K562 (cell line): Measurements from ENCODE around the gene EXOC6.

ENCODE experiments used
- ARHGAP35 ChIP-seq: fragments of 450-650 bp; IDR thresholded peaks from 2 replicates; pipeline ENCODE4 v1.6.1; 2018; ENCODE audit not compliant: partially characterized antibody
- CBFA2T2 ChIP-seq: fragments of 450-650 bp; conservative IDR thresholded peaks from 2 replicates; pipeline ENCODE4 v1.6.1; 2017; ENCODE audit warnings: mild to moderate bottlenecking
- MCM2 ChIP-seq: fragments of 450-650 bp; IDR thresholded peaks from 2 replicates; pipeline ENCODE4 v1.6.1; 2017; ENCODE audit warnings: low read depth, mild to moderate bottlenecking
- MEIS2 ChIP-seq: fragments of 450-650 bp; IDR thresholded peaks from 2 replicates; pipeline ENCODE4 v1.6.1; 2014; ENCODE audit warnings: mild to moderate bottlenecking; ENCODE audit not compliant: partially characterized antibody
- MXI1 ChIP-seq: IDR thresholded peaks from 2 replicates; pipeline ENCODE4 v1.6.1; 2011; ENCODE audit warnings: low read depth, mild to moderate bottlenecking, improper control_type of control experiment, low read length
- POLR2A ChIP-seq: fragments of 450-650 bp; conservative IDR thresholded peaks from 2 replicates; pipeline ENCODE4 v1.6.1; 2016
- SPI1 ChIP-seq: IDR thresholded peaks from 2 replicates; pipeline ENCODE4 v1.6.1; 2011; ENCODE audit warnings: low read depth, low read length, control low read depth, borderline replicate concordance
- XRCC5 ChIP-seq: fragments of 200-400 bp; formaldehyde crosslinking; IDR thresholded peaks from 2 replicates; pipeline ENCODE4 v1.6.1; 2017; ENCODE audit warnings: low read depth, mild to moderate bottlenecking, low read length
- ZNF282 ChIP-seq: sonication (generic); formaldehyde crosslinking; IDR thresholded peaks from 2 replicates; pipeline ENCODE4 v1.8.1; 2023; ENCODE audit warnings: missing genetic modification reagents
- TF ChIP-seq, protein P1 (sequence below), 3 experiments: IDR thresholded peaks in 2 of 3; conservative IDR thresholded peaks in 1 of 3; 2 replicates each; pipeline ENCODE4 v1.5.1; 2011 to 2012; ENCODE audit warnings: low read length in 3 of 3, mild to moderate bottlenecking in 3 of 3, control low read depth in 2 of 3, improper control_type of control experiment in 1 of 3, inconsistent platforms in 1 of 3, low read depth in 1 of 3, mixed read lengths in 1 of 3, moderate library complexity in 1 of 3; ENCODE audit not compliant: insufficient read depth in 2 of 3
- TF ChIP-seq, protein P2 (sequence below): sonication (generic); formaldehyde crosslinking; IDR thresholded peaks from 2 replicates; pipeline ENCODE4 v1.8.1; 2022; ENCODE audit warnings: missing genetic modification reagents
- TF ChIP-seq, protein P3 (sequence below): fragments of 450-650 bp; formaldehyde crosslinking; IDR thresholded peaks from 2 replicates; pipeline ENCODE4 v1.4.0; 2022; ENCODE audit warnings: missing genetic modification characterization
- TF ChIP-seq, protein P4 (sequence below): fragments of 250-450 bp; sonication (Bioruptor Pico); IDR thresholded peaks from 2 replicates; pipeline ENCODE4 v1.4.0; 2020; ENCODE audit warnings: borderline replicate concordance

DNA sequence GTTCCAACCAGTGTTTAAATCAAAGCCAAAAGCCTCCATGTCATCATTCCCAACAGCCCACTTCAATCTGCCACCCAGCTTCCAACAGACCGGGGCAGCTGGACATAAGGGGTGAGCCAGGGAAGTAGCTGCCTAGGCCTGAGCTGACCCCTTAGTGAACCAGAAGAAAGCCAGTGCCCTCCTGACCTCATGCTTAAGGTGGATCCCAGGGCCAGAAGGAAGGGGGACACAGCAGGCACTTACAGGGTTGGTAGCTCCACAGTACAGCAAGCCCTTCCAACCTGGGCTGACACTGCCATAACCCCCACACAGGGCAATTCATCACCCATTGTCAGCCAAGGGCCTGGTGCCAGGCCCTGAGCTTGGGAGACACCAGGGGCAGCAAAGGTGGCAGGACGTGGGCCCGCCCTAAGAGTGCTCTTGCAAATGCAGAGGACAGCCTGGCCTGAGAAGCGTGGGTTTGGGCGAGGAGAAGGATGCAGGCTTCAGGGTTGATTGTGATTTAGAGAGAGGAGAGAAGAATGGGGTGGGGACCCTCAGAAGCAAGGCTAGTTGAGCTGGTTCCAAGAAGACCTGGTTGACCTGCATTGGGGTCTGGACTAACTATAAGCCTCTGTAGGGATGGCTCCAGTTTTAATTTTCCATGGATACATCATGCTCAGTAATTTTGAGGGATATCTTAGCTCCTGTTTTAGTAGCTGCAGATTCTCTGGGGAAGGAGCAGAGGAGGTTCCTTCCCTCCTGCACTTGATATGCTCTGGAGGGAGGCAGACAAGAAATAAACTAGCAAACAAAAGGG is 222.3 kb downstream of the EXOC6 start:
- TF ChIP-seq, protein P1, sequence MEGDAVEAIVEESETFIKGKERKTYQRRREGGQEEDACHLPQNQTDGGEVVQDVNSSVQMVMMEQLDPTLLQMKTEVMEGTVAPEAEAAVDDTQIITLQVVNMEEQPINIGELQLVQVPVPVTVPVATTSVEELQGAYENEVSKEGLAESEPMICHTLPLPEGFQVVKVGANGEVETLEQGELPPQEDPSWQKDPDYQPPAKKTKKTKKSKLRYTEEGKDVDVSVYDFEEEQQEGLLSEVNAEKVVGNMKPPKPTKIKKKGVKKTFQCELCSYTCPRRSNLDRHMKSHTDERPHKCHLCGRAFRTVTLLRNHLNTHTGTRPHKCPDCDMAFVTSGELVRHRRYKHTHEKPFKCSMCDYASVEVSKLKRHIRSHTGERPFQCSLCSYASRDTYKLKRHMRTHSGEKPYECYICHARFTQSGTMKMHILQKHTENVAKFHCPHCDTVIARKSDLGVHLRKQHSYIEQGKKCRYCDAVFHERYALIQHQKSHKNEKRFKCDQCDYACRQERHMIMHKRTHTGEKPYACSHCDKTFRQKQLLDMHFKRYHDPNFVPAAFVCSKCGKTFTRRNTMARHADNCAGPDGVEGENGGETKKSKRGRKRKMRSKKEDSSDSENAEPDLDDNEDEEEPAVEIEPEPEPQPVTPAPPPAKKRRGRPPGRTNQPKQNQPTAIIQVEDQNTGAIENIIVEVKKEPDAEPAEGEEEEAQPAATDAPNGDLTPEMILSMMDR (IDR thresholded peaks at IDR 0.05 in 2 of 3, conservative IDR thresholded peaks at IDR 0.05 in 1 of 3; ENCODE audit: insufficient read depth in 2 of 3, low read depth in 1 of 3, low read length in 3 of 3): no peak
- TF ChIP-seq, protein P2, sequence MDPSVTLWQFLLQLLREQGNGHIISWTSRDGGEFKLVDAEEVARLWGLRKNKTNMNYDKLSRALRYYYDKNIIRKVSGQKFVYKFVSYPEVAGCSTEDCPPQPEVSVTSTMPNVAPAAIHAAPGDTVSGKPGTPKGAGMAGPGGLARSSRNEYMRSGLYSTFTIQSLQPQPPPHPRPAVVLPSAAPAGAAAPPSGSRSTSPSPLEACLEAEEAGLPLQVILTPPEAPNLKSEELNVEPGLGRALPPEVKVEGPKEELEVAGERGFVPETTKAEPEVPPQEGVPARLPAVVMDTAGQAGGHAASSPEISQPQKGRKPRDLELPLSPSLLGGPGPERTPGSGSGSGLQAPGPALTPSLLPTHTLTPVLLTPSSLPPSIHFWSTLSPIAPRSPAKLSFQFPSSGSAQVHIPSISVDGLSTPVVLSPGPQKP: no peak
- TF ChIP-seq, protein P3, sequence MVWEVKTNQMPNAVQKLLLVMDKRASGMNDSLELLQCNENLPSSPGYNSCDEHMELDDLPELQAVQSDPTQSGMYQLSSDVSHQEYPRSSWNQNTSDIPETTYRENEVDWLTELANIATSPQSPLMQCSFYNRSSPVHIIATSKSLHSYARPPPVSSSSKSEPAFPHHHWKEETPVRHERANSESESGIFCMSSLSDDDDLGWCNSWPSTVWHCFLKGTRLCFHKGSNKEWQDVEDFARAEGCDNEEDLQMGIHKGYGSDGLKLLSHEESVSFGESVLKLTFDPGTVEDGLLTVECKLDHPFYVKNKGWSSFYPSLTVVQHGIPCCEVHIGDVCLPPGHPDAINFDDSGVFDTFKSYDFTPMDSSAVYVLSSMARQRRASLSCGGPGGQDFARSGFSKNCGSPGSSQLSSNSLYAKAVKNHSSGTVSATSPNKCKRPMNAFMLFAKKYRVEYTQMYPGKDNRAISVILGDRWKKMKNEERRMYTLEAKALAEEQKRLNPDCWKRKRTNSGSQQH (CRISPR knock-in tag): no peak
- no peak for TF ChIP-seq MCM2
- no peak for TF ChIP-seq XRCC5
- TF ChIP-seq, protein P4, sequence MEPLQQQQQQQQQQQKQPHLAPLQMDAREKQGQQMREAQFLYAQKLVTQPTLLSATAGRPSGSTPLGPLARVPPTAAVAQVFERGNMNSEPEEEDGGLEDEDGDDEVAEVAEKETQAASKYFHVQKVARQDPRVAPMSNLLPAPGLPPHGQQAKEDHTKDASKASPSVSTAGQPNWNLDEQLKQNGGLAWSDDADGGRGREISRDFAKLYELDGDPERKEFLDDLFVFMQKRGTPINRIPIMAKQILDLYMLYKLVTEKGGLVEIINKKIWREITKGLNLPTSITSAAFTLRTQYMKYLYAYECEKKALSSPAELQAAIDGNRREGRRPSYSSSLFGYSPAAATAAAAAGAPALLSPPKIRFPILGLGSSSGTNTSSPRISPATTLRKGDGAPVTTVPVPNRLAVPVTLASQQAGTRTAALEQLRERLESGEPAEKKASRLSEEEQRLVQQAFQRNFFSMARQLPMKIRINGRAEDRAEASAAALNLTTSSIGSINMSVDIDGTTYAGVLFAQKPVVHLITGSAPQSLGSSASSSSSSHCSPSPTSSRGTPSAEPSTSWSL (CRISPR knock-in tag): no peak
- no peak for TF ChIP-seq ARHGAP35
- no peak for TF ChIP-seq ZNF282
- TF ChIP-seq CBFA2T2: no peak
- no peak for TF ChIP-seq MXI1
- no peak for TF ChIP-seq POLR2A
- no peak for TF ChIP-seq MEIS2
- no peak for TF ChIP-seq SPI1
